ENCODE measurements around the gene PALLD.

- TF ChIP-seq EZH2 (IDR thresholded peaks at IDR 0.05; ENCODE audit: borderline replicate concordance, low read depth, low read length, severe bottlenecking) (no peak), CTCF (IDR thresholded peaks at IDR 0.05; ENCODE audit: extremely low read depth in 1 of 2, insufficient read depth in 1 of 2, low read depth in 1 of 2, low read length in 2 of 2) (no peak)
These were observed 435.3 kb downstream of the PALLD start for GRCh38 chr4:168932138-168932537.

Data from endothelial cell of umbilical vein (primary cell).